Osteocyte (in vitro differentiated cells): ENCODE data around the gene NLRC5. TPM values are rescaled to one million over a fixed set of nuclear protein-coding genes. Genes with fewer than 3 reads are reported as not detected.

Experiments
- DNase-seq: peaks from one replicate; pipeline ENCODE4 v3.0.0; 2021; ENCODE audit warnings: mixed read lengths; ENCODE audit not compliant: unreplicated experiment; ENCODE audit errors: extremely low spot score
- H3K27ac Mint-ChIP-seq: one replicate; pipeline ENCODE4 v1.8.0; 2021; ENCODE audit warnings: mild to moderate bottlenecking, mixed read lengths; ENCODE audit not compliant: unreplicated experiment
- H3K27me3 Mint-ChIP-seq: one replicate; pipeline ENCODE4 v1.8.0; 2021; ENCODE audit warnings: mixed read lengths; ENCODE audit not compliant: unreplicated experiment
- H3K36me3 Mint-ChIP-seq: one replicate; pipeline ENCODE4 v1.8.0; 2021; ENCODE audit warnings: mixed read lengths; ENCODE audit not compliant: unreplicated experiment
- H3K4me1 Mint-ChIP-seq: one replicate; pipeline ENCODE4 v1.8.0; 2021; ENCODE audit warnings: mixed read lengths; ENCODE audit not compliant: unreplicated experiment
- H3K4me3 Mint-ChIP-seq: one replicate; pipeline ENCODE4 v1.8.0; 2021; ENCODE audit warnings: mild to moderate bottlenecking, moderate library complexity, mixed read lengths; ENCODE audit not compliant: unreplicated experiment
- H3K9me3 Mint-ChIP-seq: one replicate; pipeline ENCODE4 v1.8.0; 2021; ENCODE audit warnings: mixed read lengths; ENCODE audit not compliant: unreplicated experiment
- CTCF ChIP-seq: fragments of 200-600 bp; sonication (generic); IDR thresholded peaks from 2 replicates; pipeline ENCODE4 v1.5.0; 2021; ENCODE audit warnings: antibody characterized with exemption, mild to moderate bottlenecking, moderate library complexity
- total RNA-seq: library from RNA; stranded (reverse); gene quantifications from 2 replicates; pipeline ENCODE4 v1.2.1, GENCODE V29; 2021

NLRC5 gene
- total RNA-seq, 1 donor from 2014 or later: 24.7 TPM

- peaks cover 4% of the 10 kb centered on the region for H3K4me1 Mint-ChIP-seq
- peaks cover 7% of the 10 kb centered on the region for H3K27me3 Mint-ChIP-seq
- H3K4me3 Mint-ChIP-seq: no peak overlapping the region
Measured at GRCh38 chr16:56967733-56968132, 21.6 kb upstream of the NLRC5 start.

GRCh38 chr16:56969769-56970168 lies 19.6 kb upstream of the NLRC5 start:
- Mint-ChIP-seq H3K4me1 (peaks cover 4% of the 10 kb centered on the region), H3K27me3 (peaks cover 7% of the 10 kb centered on the region), H3K27ac (no peak overlapping the region), H3K9me3 (no peaks in the 10 kb centered on the region), H3K36me3 (no peaks in the 10 kb centered on the region), H3K4me3 (no peak overlapping the region)
- no peak for TF ChIP-seq CTCF
- no peak for DNase-seq

More at GRCh38 chr16:56967733-56968132, 21.6 kb upstream of the NLRC5 start:
- Mint-ChIP-seq H3K36me3 (no peaks in the 10 kb centered on the region), H3K27ac (no peak overlapping the region), H3K9me3 (no peaks in the 10 kb centered on the region)
- TF ChIP-seq CTCF: no peak
- DNase-seq: no peak

GRCh38 chr16:56970934-56971767 lies 18.2 kb upstream of the NLRC5 start:
- H3K4me1 Mint-ChIP-seq: peaks cover 4% of the 10 kb centered on the region
- no peak overlapping the region for H3K27ac Mint-ChIP-seq
- H3K4me3 Mint-ChIP-seq: no peak overlapping the region
- H3K9me3 Mint-ChIP-seq: no peaks in the 10 kb centered on the region
- DNase-seq: no peak
- H3K27me3 Mint-ChIP-seq: peaks cover 7% of the 10 kb centered on the region
- TF ChIP-seq CTCF: no peak
- no peaks in the 10 kb centered on the region for H3K36me3 Mint-ChIP-seq

DNA sequence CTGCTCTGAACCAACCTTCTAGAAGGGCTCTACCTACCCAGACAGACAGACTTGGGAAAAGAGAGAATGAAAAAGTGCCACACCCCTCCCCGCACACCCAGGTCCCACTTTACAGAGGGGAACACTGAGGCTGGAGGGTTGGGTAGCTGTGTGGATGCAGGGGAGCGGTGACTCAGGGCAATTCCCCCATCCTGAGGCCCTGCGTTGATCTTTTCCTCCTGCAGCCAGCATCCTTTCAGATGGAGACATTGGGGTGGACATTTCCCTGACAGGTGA lies 17.7 kb upstream of the NLRC5 start:
- Mint-ChIP-seq H3K36me3 (no peaks in the 10 kb centered on the region), H3K9me3 (no peaks in the 10 kb centered on the region), H3K27ac (no peak overlapping the region), H3K4me1 (peaks cover 4% of the 10 kb centered on the region), H3K4me3 (no peak overlapping the region), H3K27me3 (peaks cover 7% of the 10 kb centered on the region)
- no peak for DNase-seq
- TF ChIP-seq CTCF: no peak

DNA sequence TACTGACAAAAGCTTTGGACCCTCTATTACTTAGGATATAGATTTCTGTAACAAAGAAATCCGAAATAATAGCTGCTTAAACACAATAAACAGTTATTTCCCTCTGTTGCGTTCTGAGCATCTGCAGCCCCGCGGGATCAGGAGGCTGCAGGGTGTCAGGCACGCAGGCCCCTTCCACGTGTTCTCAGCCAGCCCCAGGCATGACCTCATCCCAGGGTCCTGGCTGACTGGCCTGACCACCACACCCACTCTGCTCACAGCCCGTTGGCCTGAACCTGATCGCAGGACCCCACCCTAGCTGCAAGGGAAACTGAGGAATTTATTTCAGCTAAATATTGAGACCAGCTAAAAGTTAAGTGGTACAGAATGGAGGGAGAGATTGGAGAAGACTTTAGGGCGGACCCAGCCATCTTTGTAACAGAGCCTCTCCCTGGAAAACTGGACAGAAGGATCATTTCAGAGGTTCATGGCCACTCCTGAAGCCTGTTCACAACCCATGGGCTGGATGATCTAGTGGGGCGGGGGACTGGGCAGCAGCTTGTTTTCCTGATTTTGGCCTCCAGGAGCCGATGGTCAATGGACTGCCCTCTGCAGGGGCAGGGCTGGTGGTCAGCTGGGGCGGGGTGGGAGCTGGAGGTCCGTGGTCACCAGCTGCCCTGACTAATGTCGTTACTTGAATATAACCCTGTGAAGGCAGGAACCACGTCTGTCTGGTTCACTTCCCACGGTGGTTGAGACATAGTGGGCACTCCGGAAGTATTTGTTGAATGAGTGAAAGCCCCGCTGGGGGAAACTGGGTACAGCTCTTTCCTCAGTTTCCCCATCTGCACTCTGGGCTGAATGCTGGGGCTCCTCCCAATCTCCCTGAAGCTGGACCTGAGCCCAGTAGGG lies 16.7 kb upstream of the NLRC5 start:
- H3K4me3 Mint-ChIP-seq: no peak overlapping the region

More for the DNA sequence above, 16.7 kb upstream of the NLRC5 start:
- no peak for TF ChIP-seq CTCF
- Mint-ChIP-seq H3K27me3 (peaks cover 7% of the 10 kb centered on the region), H3K36me3 (no peaks in the 10 kb centered on the region), H3K27ac (no peak overlapping the region), H3K9me3 (no peaks in the 10 kb centered on the region), H3K4me1 (peaks cover 4% of the 10 kb centered on the region)
- no peak for DNase-seq
